GM12878 (cell line): Measurements from ENCODE around the gene RHOT1. TPM values are rescaled to one million over a fixed set of nuclear protein-coding genes. Genes with fewer than 3 reads are reported as not detected.

Source experiments
- ASH2L ChIP-seq: fragments of 300-600, 200-600 bp; sonication (generic); IDR thresholded peaks from 2 replicates; pipeline ENCODE4 v1.6.1; 2017; ENCODE audit warnings: low read depth, mild to moderate bottlenecking, borderline replicate concordance
- BACH1 ChIP-seq: fragments of 450-650 bp; IDR thresholded peaks from 2 replicates; pipeline ENCODE4 v1.6.1; 2017; ENCODE audit warnings: mild to moderate bottlenecking, borderline replicate concordance
- BRCA1 ChIP-seq: IDR thresholded peaks from 2 replicates; pipeline ENCODE4 v1.6.1; 2011; ENCODE audit warnings: low read depth, low read length, improper control_type of control experiment
- CBFB ChIP-seq: IDR thresholded peaks from 2 replicates; pipeline ENCODE4 v1.6.1; 2016; ENCODE audit warnings: antibody characterized with exemption, low read depth
- CEBPB ChIP-seq, 2 experiments: fragments of 150-350 bp in 1 of 2; IDR thresholded peaks; 2 replicates each; pipeline ENCODE4 v1.6.1; 2012 to 2014; ENCODE audit warnings: low read depth in 2 of 2, low read length in 2 of 2, borderline replicate concordance in 1 of 2, inconsistent platforms in 1 of 2
- CREM ChIP-seq: IDR thresholded peaks from 2 replicates; pipeline ENCODE4 v1.6.1; 2014; ENCODE audit warnings: antibody characterized with exemption, low read depth
- EED ChIP-seq: sonication (generic); IDR thresholded peaks from 2 replicates; pipeline ENCODE4 v1.6.1; 2016; ENCODE audit warnings: antibody characterized with exemption, low read depth
- EGR1 ChIP-seq, 2 experiments: IDR thresholded peaks; 1 replicate in 1 of 2; 2 replicates in 1 of 2; pipeline ENCODE4 v1.6.1; 2011 to 2012; ENCODE audit warnings: low read depth in 2 of 2, low read length in 2 of 2, borderline replicate concordance in 1 of 2, mild to moderate bottlenecking in 1 of 2, moderate library complexity in 1 of 2
- KAT2A ChIP-seq: conservative IDR thresholded peaks from 2 replicates; pipeline ENCODE4 v1.6.1; 2011; ENCODE audit warnings: low read depth, low read length; ENCODE audit not compliant: control insufficient read depth
- KDM1A ChIP-seq: fragments of 200-600 bp; sonication (generic); IDR thresholded peaks from 2 replicates; pipeline ENCODE4 v1.6.1; 2016; ENCODE audit warnings: borderline replicate concordance
- LARP7 ChIP-seq: fragments of 450-650 bp; IDR thresholded peaks from 2 replicates; pipeline ENCODE4 v1.6.1; 2017; ENCODE audit warnings: mild to moderate bottlenecking
- MEF2A ChIP-seq: IDR thresholded peaks from 2 replicates; pipeline ENCODE4 v1.6.1; 2011; ENCODE audit warnings: low read depth, mild to moderate bottlenecking, low read length, moderate library complexity; ENCODE audit not compliant: insufficient read depth
- NR2C2 ChIP-seq: IDR thresholded peaks from 2 replicates; pipeline ENCODE4 v1.6.1; 2011; ENCODE audit warnings: borderline replicate concordance, low read depth; ENCODE audit not compliant: control insufficient read depth, insufficient read length
- PML ChIP-seq: IDR thresholded peaks from 2 replicates; pipeline ENCODE4 v1.6.1; 2012; ENCODE audit warnings: low read length, inconsistent platforms
- RELB ChIP-seq: fragments of 450-650 bp; IDR thresholded peaks from 2 replicates; pipeline ENCODE4 v1.6.1; 2017; ENCODE audit warnings: low read depth, mild to moderate bottlenecking, moderate library complexity
- RUNX3 ChIP-seq: IDR thresholded peaks from 2 replicates; pipeline ENCODE4 v1.6.1; 2012; ENCODE audit warnings: low read length, inconsistent platforms
- SIN3A ChIP-seq: IDR thresholded peaks from 2 replicates; pipeline ENCODE4 v1.6.1; 2012; ENCODE audit warnings: low read depth, low read length, improper control_type of control experiment
- SMAD1 ChIP-seq: fragments of 450-650 bp; IDR thresholded peaks from 2 replicates; pipeline ENCODE4 v1.6.1; 2018; ENCODE audit warnings: mild to moderate bottlenecking, low read depth; ENCODE audit not compliant: partially characterized antibody
- STAT3 ChIP-seq: IDR thresholded peaks from 2 replicates; pipeline ENCODE4 v1.6.1; 2011; ENCODE audit warnings: low read depth, low read length, improper control_type of control experiment
- TBL1XR1 ChIP-seq: IDR thresholded peaks from 2 replicates; pipeline ENCODE4 v1.6.1; 2012; ENCODE audit warnings: low read depth, low read length, improper control_type of control experiment
- ZNF687 ChIP-seq: fragments of 450-650 bp; IDR thresholded peaks from 2 replicates; pipeline ENCODE4 v1.6.1; 2017; ENCODE audit warnings: mild to moderate bottlenecking, moderate library complexity
- polyA plus RNA-seq, 11 experiments: library from polyadenylated mRNA; depleted of rRNA in 4 of 11; unstranded in 6 of 11; stranded (reverse) in 5 of 11; fragments of >200 nt; fragmentation: Nextera tagmentation in 4 of 11; fragmentation: Illumina TruSeq in 1 of 11; extraction: Ambion mirVana in 4 of 11; extraction: Trizol in 1 of 11; gene quantifications; 1 replicate in 1 of 11; 2 replicates in 10 of 11; pipeline versions ENCODE4 v1.2.1 to v1.2.3, GENCODE V29; 2011 to 2016; ENCODE audit warnings: inconsistent platforms in 2 of 11, missing spikeins in 2 of 11, low read depth in 1 of 11
- total RNA-seq, 4 experiments: library from RNA; depleted of rRNA in 3 of 4; stranded (reverse); fragments of >200 nt in 3 of 4; fragmentation: Illumina TruSeq in 1 of 4; extraction: Trizol in 1 of 4; gene quantifications; 2 replicates each; pipeline versions ENCODE4 v1.2.1 to v1.2.3, GENCODE V29; 2013 to 2021
- TF ChIP-seq, protein P1 (sequence below): IDR thresholded peaks from 2 replicates; pipeline ENCODE4 v1.6.1; 2011; ENCODE audit warnings: low read depth, mild to moderate bottlenecking, low read length, moderate library complexity, borderline replicate concordance; ENCODE audit errors: extremely low read depth
- TF ChIP-seq, protein P2 (sequence below): IDR thresholded peaks from 2 replicates; pipeline ENCODE4 v1.6.1; 2011; ENCODE audit warnings: borderline replicate concordance, low read depth, mild to moderate bottlenecking, moderate library complexity, low read length; ENCODE audit not compliant: insufficient read depth, poor library complexity, severe bottlenecking

Gene RHOT1
- total and polyA plus RNA-seq, 10 of the 15 experiments (the other 5 are each of a cell fraction or from before 2014, with no cell fraction given), result 13.3 to 68.2 (median 22.8) TPM

GRCh38 chr17:32127158-32127897 lies 15.0 kb upstream of the RHOT1 start (continued):
- TF ChIP-seq, protein P1, sequence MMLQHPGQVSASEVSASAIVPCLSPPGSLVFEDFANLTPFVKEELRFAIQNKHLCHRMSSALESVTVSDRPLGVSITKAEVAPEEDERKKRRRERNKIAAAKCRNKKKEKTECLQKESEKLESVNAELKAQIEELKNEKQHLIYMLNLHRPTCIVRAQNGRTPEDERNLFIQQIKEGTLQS, result no peak
- TF ChIP-seq ZNF687 (peak; percentile 37; the same call in 1 of the 2 replicates), ASH2L (peak; percentile 50; the same call in 1 of the 2 replicates), BACH1 (no peak), EED (peak; percentile 71; the same call in 1 of the 2 replicates), RELB (peak; percentile 33; the same call in 1 of the 2 replicates), CEBPB (IDR thresholded peaks at IDR 0.05; ENCODE audit: borderline replicate concordance in 1 of 2, low read depth in 2 of 2, low read length in 2 of 2) (no peak), KAT2A (no peak), TBL1XR1 (no peak), LARP7 (no peak), CBFB (peak; percentile 65; the same call in 1 of the 2 replicates), SIN3A (no peak), BRCA1 (no peak), MEF2A (0 out of 2 replicates have a peak, but pooled peaks have one; percentile 8), KDM1A (no peak), PML (peak; percentile 38; the same call in 1 of the 2 replicates), EGR1 (IDR thresholded peaks at IDR 0.05; ENCODE audit: borderline replicate concordance in 1 of 2, low read depth in 2 of 2, low read length in 2 of 2) (0 out of 3 replicates have a peak, but pooled peaks of 1 of the 2 experiments have one; percentile 30), CREM (peak; percentile 24; the same call in 1 of the 2 replicates), STAT3 (no peak), NR2C2 (no peak), RUNX3 (no peak), SMAD1 (no peak)
- TF ChIP-seq, protein P2, sequence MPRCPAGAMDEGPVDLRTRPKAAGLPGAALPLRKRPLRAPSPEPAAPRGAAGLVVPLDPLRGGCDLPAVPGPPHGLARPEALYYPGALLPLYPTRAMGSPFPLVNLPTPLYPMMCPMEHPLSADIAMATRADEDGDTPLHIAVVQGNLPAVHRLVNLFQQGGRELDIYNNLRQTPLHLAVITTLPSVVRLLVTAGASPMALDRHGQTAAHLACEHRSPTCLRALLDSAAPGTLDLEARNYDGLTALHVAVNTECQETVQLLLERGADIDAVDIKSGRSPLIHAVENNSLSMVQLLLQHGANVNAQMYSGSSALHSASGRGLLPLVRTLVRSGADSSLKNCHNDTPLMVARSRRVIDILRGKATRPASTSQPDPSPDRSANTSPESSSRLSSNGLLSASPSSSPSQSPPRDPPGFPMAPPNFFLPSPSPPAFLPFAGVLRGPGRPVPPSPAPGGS, result no peak
